Measurements from ENCODE around the gene GREB1. TPM values are rescaled to one million over a fixed set of nuclear protein-coding genes. Genes with fewer than 3 reads are reported as not detected.
A peak's percentile ranks its signal among the peaks of the same experiment; 100 is the strongest.

Gene GREB1
- total and polyA plus RNA-seq, 2 of the 13 experiments (the other 11 are each of a cell fraction or from before 2014, with no cell fraction given), result 31.3 to 61.2 TPM

GRCh38 chr2:11588228-11589110 lies 54.6 kb downstream of the GREB1 start (continued):
- TF ChIP-seq ZNF225 (CRISPR knock-in tag; IDR thresholded peaks at IDR 0.05) (peak; percentile 46; the same call in 1 of the 2 replicates), NR2C2 (CRISPR knock-in tag; IDR thresholded peaks at IDR 0.05; ENCODE audit: borderline replicate concordance) (no peak), JARID2 (CRISPR knock-in tag; IDR thresholded peaks at IDR 0.05; ENCODE audit: insufficient replicate concordance) (no peak), NFAT5 (CRISPR knock-in tag; IDR thresholded peaks at IDR 0.05) (no peak), SMAD3 (CRISPR knock-in tag; IDR thresholded peaks at IDR 0.05) (no peak), ZNF768 (CRISPR knock-in tag; IDR thresholded peaks at IDR 0.05) (no peak), MEIS2 (CRISPR knock-in tag; IDR thresholded peaks at IDR 0.05) (no peak), LCORL (IDR thresholded peaks at IDR 0.05) (no peak), LCORL (CRISPR knock-in tag; IDR thresholded peaks at IDR 0.05) (no peak), SCMH1 (CRISPR knock-in tag; IDR thresholded peaks at IDR 0.05; ENCODE audit: borderline replicate concordance) (no peak), ZSCAN20 (CRISPR knock-in tag; IDR thresholded peaks at IDR 0.05; ENCODE audit: borderline replicate concordance) (no peak), ZNF580 (CRISPR knock-in tag; IDR thresholded peaks at IDR 0.05; ENCODE audit: borderline replicate concordance, low read depth) (no peak), AHR (CRISPR knock-in tag; IDR thresholded peaks at IDR 0.05) (no peak), MXD3 (CRISPR knock-in tag; IDR thresholded peaks at IDR 0.05) (no peak), SMAD9 (CRISPR knock-in tag; IDR thresholded peaks at IDR 0.05) (no peak), ZNF34 (CRISPR knock-in tag; IDR thresholded peaks at IDR 0.05; ENCODE audit: borderline replicate concordance) (no peak), TOPORS (CRISPR knock-in tag; IDR thresholded peaks at IDR 0.05) (no peak), ZSCAN21 (CRISPR knock-in tag; IDR thresholded peaks at IDR 0.05; ENCODE audit: borderline replicate concordance) (0 out of 2 replicates have a peak, but pooled peaks have one; percentile 50), ZNF280B (CRISPR knock-in tag; IDR thresholded peaks at IDR 0.05; ENCODE audit: borderline replicate concordance) (no peak), REL (CRISPR knock-in tag; conservative IDR thresholded peaks at IDR 0.05) (peak; percentile 41; the same call in 1 of the 2 replicates), ZNF235 (CRISPR knock-in tag; IDR thresholded peaks at IDR 0.05; ENCODE audit: borderline replicate concordance) (no peak), ZFP1 (CRISPR knock-in tag; IDR thresholded peaks at IDR 0.05) (no peak), HOXA9 (CRISPR knock-in tag; IDR thresholded peaks at IDR 0.05; ENCODE audit: borderline replicate concordance) (0 out of 2 replicates have a peak, but pooled peaks have one; percentile 31)

Data from HepG2 (cell line).